IMR-90 (cell line): ENCODE measurements around the gene TKTL2. TPM values are rescaled to one million over a fixed set of nuclear protein-coding genes. Genes with fewer than 3 reads are reported as not detected.

Experiments used
- ATAC-seq: fragments of 200-7000 bp; cut with Tn5 transposase; 2 replicates; pipeline ENCODE4 v1.9.1; 2020; ENCODE audit warnings: low read depth, mild to moderate bottlenecking, moderate library complexity
- BruUV-seq: library from RNA; stranded (reverse); fragments of 400-500 nt; replicated peaks from 2 replicates; lab custom pipeline; 2021; lab: Mats Ljungman, UMichigan
- CTCF ChIA-PET: fragments of 300-600 bp; formaldehyde crosslinking; extraction: SDS; loops from one replicate; lab custom pipeline; 2021; ENCODE audit warnings: antibody characterized with exemption; lab: Yijun Ruan, JAX
- POLR2A ChIA-PET: fragments of 300-600 bp; sonication (Branson Sonifier 250); formaldehyde crosslinking; loops from one replicate; lab custom pipeline; 2022; ENCODE audit warnings: antibody characterized with exemption; ENCODE audit not compliant: unreplicated experiment; lab: Charles Lee
- DNase-seq: peaks from one replicate; pipeline ENCODE4 v3.0.0; 2013
- H2AFZ ChIP-seq: replicated peaks from 2 replicates; pipeline ENCODE3; 2013; ENCODE audit warnings: low read length, mild to moderate bottlenecking; ENCODE audit not compliant: poor library complexity
- H2AK5ac ChIP-seq: 2 replicates; pipeline ENCODE4 v1.6.1; 2013; ENCODE audit warnings: low read depth, low read length, inconsistent platforms
- H2AK9ac ChIP-seq: replicated peaks from 2 replicates; pipeline ENCODE3; 2013; ENCODE audit warnings: mild to moderate bottlenecking, low read depth, low read length, moderate library complexity; ENCODE audit not compliant: poor library complexity
- H2BK120ac ChIP-seq: 2 replicates; pipeline ENCODE4 v1.6.1; 2013; ENCODE audit warnings: low read depth, low read length, inconsistent platforms
- H2BK15ac ChIP-seq: 3 replicates; pipeline ENCODE4 v1.6.1; 2013; ENCODE audit warnings: low read depth, low read length, inconsistent platforms
- H2BK20ac ChIP-seq: 2 replicates; pipeline ENCODE4 v1.6.1; 2013; ENCODE audit warnings: low read depth, mild to moderate bottlenecking, inconsistent platforms, low read length, moderate library complexity
- H2BK5ac ChIP-seq: 2 replicates; pipeline ENCODE4 v1.6.1; 2013; ENCODE audit warnings: mild to moderate bottlenecking, low read depth, low read length, inconsistent platforms; ENCODE audit not compliant: poor library complexity, severe bottlenecking
- H3K14ac ChIP-seq: replicated peaks from 2 replicates; pipeline ENCODE4 v1.6.1; 2013; ENCODE audit warnings: low read depth, low read length, inconsistent platforms
- H3K18ac ChIP-seq: 2 replicates; pipeline ENCODE4 v1.6.1; 2013; ENCODE audit warnings: low read depth, low read length, control low read depth
- H3K23ac ChIP-seq: 2 replicates; pipeline ENCODE4 v1.6.1; 2013; ENCODE audit warnings: low read depth, low read length, inconsistent platforms
- H3K27ac ChIP-seq: 2 replicates; pipeline ENCODE4 v1.5.1; 2013; ENCODE audit warnings: mild to moderate bottlenecking, control low read depth, low read length; ENCODE audit not compliant: insufficient read depth
- H3K27me3 ChIP-seq: 2 replicates; pipeline ENCODE4 v1.6.1; 2013; ENCODE audit warnings: low read length; ENCODE audit not compliant: control insufficient read depth, insufficient read depth
- H3K36me3 ChIP-seq: 2 replicates; pipeline ENCODE4 v1.6.1; 2013; ENCODE audit warnings: low read length, mixed read lengths; ENCODE audit not compliant: control insufficient read depth, insufficient read depth
- H3K4ac ChIP-seq: 2 replicates; pipeline ENCODE4 v1.6.1; 2013; ENCODE audit warnings: low read depth, low read length, inconsistent platforms
- H3K4me1 ChIP-seq: 2 replicates; pipeline ENCODE4 v1.6.1; 2013; ENCODE audit warnings: low read length, mixed read lengths; ENCODE audit not compliant: control insufficient read depth, insufficient read depth
- H3K4me2 ChIP-seq: 2 replicates; pipeline ENCODE4 v1.6.1; 2013; ENCODE audit warnings: low read depth, mild to moderate bottlenecking, control low read depth, low read length, moderate library complexity
- H3K4me3 ChIP-seq: 2 replicates; pipeline ENCODE4 v1.5.1; 2013; ENCODE audit warnings: low read depth, mild to moderate bottlenecking, control low read depth, low read length, moderate library complexity; ENCODE audit not compliant: insufficient read depth
- H3K56ac ChIP-seq: 2 replicates; pipeline ENCODE4 v1.6.1; 2013; ENCODE audit warnings: low read length, inconsistent platforms; ENCODE audit not compliant: insufficient read depth; ENCODE audit errors: extremely low read depth
- H3K79me1 ChIP-seq, 2 experiments: 2 replicates each; pipeline ENCODE4 v1.6.1; 2013; ENCODE audit warnings: low read length in 2 of 2, inconsistent platforms in 1 of 2, low read depth in 1 of 2
- H3K9ac ChIP-seq: 2 replicates; pipeline ENCODE4 v1.6.1; 2013; ENCODE audit warnings: low read depth, low read length, control low read depth
- H3K9me1 ChIP-seq: 2 replicates; pipeline ENCODE4 v1.6.1; 2013; ENCODE audit warnings: low read length, inconsistent platforms; ENCODE audit not compliant: insufficient read depth
- H3K9me3 ChIP-seq: 2 replicates; pipeline ENCODE4 v1.6.1; 2013; ENCODE audit warnings: low read length; ENCODE audit not compliant: control insufficient read depth, insufficient read depth
- H4K20me1 ChIP-seq: 2 replicates; pipeline ENCODE4 v1.6.1; 2013; ENCODE audit warnings: low read length, inconsistent platforms; ENCODE audit not compliant: insufficient read depth
- H4K5ac ChIP-seq: 2 replicates; pipeline ENCODE4 v1.6.1; 2013; ENCODE audit warnings: mild to moderate bottlenecking, low read depth, low read length, control low read depth
- H4K8ac ChIP-seq, 2 experiments: 2 replicates each; pipeline ENCODE4 v1.6.1; 2013; ENCODE audit warnings: low read depth in 2 of 2, low read length in 2 of 2, control low read depth in 1 of 2, inconsistent platforms in 1 of 2
- H4K91ac ChIP-seq: 2 replicates; pipeline ENCODE4 v1.6.1; 2013; ENCODE audit warnings: low read depth, low read length, inconsistent platforms; ENCODE audit not compliant: insufficient read depth
- BHLHE40 ChIP-seq: fragments of 150-350 bp; IDR thresholded peaks from 2 replicates; pipeline ENCODE4 v1.6.1; 2016; ENCODE audit warnings: mild to moderate bottlenecking, low read depth, low read length
- CEBPB ChIP-seq: IDR thresholded peaks from 2 replicates; pipeline ENCODE4 v1.6.1; 2012; ENCODE audit warnings: low read depth, low read length, improper control_type of control experiment
- CHD1 ChIP-seq: IDR thresholded peaks from 2 replicates; pipeline ENCODE4 v1.6.1; 2012; ENCODE audit warnings: low read depth, low read length, improper control_type of control experiment
- ELK1 ChIP-seq: fragments of 150-350 bp; IDR thresholded peaks from 2 replicates; pipeline ENCODE4 v1.6.1; 2016; ENCODE audit warnings: low read depth, mild to moderate bottlenecking, low read length, moderate library complexity, borderline replicate concordance
- FOS ChIP-seq: fragments of 150-350 bp; IDR thresholded peaks from 2 replicates; pipeline ENCODE4 v1.6.1; 2016; ENCODE audit warnings: low read depth, low read length
- MAFK ChIP-seq: IDR thresholded peaks from 2 replicates; pipeline ENCODE4 v1.6.1; 2012; ENCODE audit warnings: low read depth, low read length, improper control_type of control experiment
- MAZ ChIP-seq: IDR thresholded peaks from 2 replicates; pipeline ENCODE4 v1.6.1; 2012; ENCODE audit warnings: low read depth, mild to moderate bottlenecking, low read length, improper control_type of control experiment, moderate library complexity, borderline replicate concordance
- MXI1 ChIP-seq: IDR thresholded peaks from 2 replicates; pipeline ENCODE4 v1.6.1; 2012; ENCODE audit warnings: low read depth, mild to moderate bottlenecking, low read length, moderate library complexity, borderline replicate concordance
- NFE2L2 ChIP-seq: fragments of 150-350 bp; IDR thresholded peaks from 2 replicates; pipeline ENCODE4 v1.6.1; 2016; ENCODE audit warnings: low read depth, mild to moderate bottlenecking, low read length
- POLR2A ChIP-seq: IDR thresholded peaks from 2 replicates; pipeline ENCODE4 v1.6.1; 2012; ENCODE audit warnings: mild to moderate bottlenecking, low read depth, low read length
- RAD21 ChIP-seq: IDR thresholded peaks from 2 replicates; pipeline ENCODE4 v1.6.1; 2012; ENCODE audit warnings: low read length, improper control_type of control experiment
- RCOR1 ChIP-seq: IDR thresholded peaks from 2 replicates; pipeline ENCODE4 v1.6.1; 2012; ENCODE audit warnings: mild to moderate bottlenecking, low read length, improper control_type of control experiment; ENCODE audit not compliant: insufficient replicate concordance
- RFX5 ChIP-seq: IDR thresholded peaks from 2 replicates; pipeline ENCODE4 v1.8.0; 2012; ENCODE audit warnings: low read depth, mild to moderate bottlenecking, low read length, moderate library complexity
- SMC3 ChIP-seq: fragments of 150-350 bp; IDR thresholded peaks from 2 replicates; pipeline ENCODE4 v1.6.1; 2016; ENCODE audit warnings: low read depth, mild to moderate bottlenecking, antibody characterized with exemption, low read length, moderate library complexity
- USF2 ChIP-seq: fragments of 150-350 bp; IDR thresholded peaks from 2 replicates; pipeline ENCODE4 v1.6.1; 2017; ENCODE audit warnings: mild to moderate bottlenecking, antibody characterized with exemption, low read length, low read depth
- WGBS, 2 experiments: methylation state at CpG; one replicate each; pipeline versions ENCODE4 v1.1.5 to v1.1.7; 2013; ENCODE audit warnings: missing lambda C conversion rate in 2 of 2; ENCODE audit not compliant: insufficient read length in 1 of 2; ENCODE audit errors: extremely low coverage in 2 of 2; 5-methylcytosine and 5-hydroxymethylcytosine counted together
- dilution Hi-C: fragments of 300-500 bp; cut with HindIII; formaldehyde crosslinking; loops from one replicate; pipeline ENCODE4 v1.14.3; 2018; ENCODE audit warnings: low sequenced_read_pairs; ENCODE audit not compliant: unreplicated experiment
- in situ Hi-C: fragments of 300-500 bp; cut with MboI; formaldehyde crosslinking; loops from 3 replicates; pipeline ENCODE4 v1.14.3; 2019; ENCODE audit warnings: low sequenced_read_pairs, inconsistent platforms, mixed read lengths
- intact Hi-C: fragments of 100-400 bp; cut with micrococcal nuclease; formaldehyde crosslinking; loops from 2 replicates; pipeline ENCODE4 v1.10.0; 2022
- polyA plus RNA-seq, 3 experiments: library from polyadenylated mRNA; depleted of rRNA; stranded (reverse); fragments of >200 nt; gene quantifications; 2 replicates each; pipeline ENCODE4 v1.2.3, GENCODE V29; 2012; ENCODE audit warnings: low replicate concordance in 1 of 3
- total RNA-seq: library from RNA; depleted of rRNA; stranded (reverse); fragments of >200 nt; gene quantifications from 2 replicates; pipeline ENCODE4 v1.2.3, GENCODE V29; 2012
- TF ChIP-seq, protein P1 (sequence below): conservative IDR thresholded peaks from 2 replicates; pipeline ENCODE4 v1.5.1; 2012; ENCODE audit warnings: mild to moderate bottlenecking, low read depth, low read length, improper control_type of control experiment

TKTL2 gene
- total and polyA plus RNA-seq, 2 of the 4 experiments (the other 2 are of a cell fraction) = not detected

GRCh38 chr4:163485589-163485988 lies 12.0 kb upstream of the TKTL2 start:
- DNase-seq (no peak), ATAC-seq (no peak)
- Histone ChIP-seq H3K4me3 (no peak overlapping the region), H4K91ac (no peak overlapping the region), H2BK120ac (no peak overlapping the region), H2AK5ac (no peak overlapping the region), H3K9ac (no peak overlapping the region), H2BK20ac (no peak overlapping the region), H4K20me1 (no peaks in the 10 kb centered on the region), H3K27me3 (peaks cover 5% of the 10 kb centered on the region), H3K9me1 (no peaks in the 10 kb centered on the region), H3K4me1 (no peaks in the 10 kb centered on the region), H3K14ac (no peak overlapping the region), H4K8ac (no peak overlapping the region), H3K4me2 (no peak overlapping the region), H4K5ac (no peak overlapping the region), H3K36me3 (no peaks in the 10 kb centered on the region), H2BK15ac (no peak overlapping the region), H2BK5ac (no peak overlapping the region), H3K4ac (no peak overlapping the region), H3K9me3 (no peaks in the 10 kb centered on the region), H2AK9ac (no peak overlapping the region), H3K23ac (no peak overlapping the region), H3K27ac (no peak overlapping the region), H3K18ac (no peak overlapping the region), H2AFZ (peak overlapping the region; percentile 33), H3K79me1 (no peaks in the 10 kb centered on the region), H3K56ac (no peak overlapping the region)
- dilution Hi-C loops = no loop called here
- no TSS peak for BruUV-seq
- TF ChIP-seq CEBPB (no peak), RFX5 (no peak), SMC3 (no peak), RAD21 (no peak), POLR2A (no peak), NFE2L2 (no peak), ELK1 (no peak), MXI1 (no peak), FOS (no peak), RCOR1 (no peak), MAZ (no peak), MAFK (no peak), CHD1 (no peak), USF2 (no peak), BHLHE40 (no peak)
- TF ChIP-seq, protein P1, sequence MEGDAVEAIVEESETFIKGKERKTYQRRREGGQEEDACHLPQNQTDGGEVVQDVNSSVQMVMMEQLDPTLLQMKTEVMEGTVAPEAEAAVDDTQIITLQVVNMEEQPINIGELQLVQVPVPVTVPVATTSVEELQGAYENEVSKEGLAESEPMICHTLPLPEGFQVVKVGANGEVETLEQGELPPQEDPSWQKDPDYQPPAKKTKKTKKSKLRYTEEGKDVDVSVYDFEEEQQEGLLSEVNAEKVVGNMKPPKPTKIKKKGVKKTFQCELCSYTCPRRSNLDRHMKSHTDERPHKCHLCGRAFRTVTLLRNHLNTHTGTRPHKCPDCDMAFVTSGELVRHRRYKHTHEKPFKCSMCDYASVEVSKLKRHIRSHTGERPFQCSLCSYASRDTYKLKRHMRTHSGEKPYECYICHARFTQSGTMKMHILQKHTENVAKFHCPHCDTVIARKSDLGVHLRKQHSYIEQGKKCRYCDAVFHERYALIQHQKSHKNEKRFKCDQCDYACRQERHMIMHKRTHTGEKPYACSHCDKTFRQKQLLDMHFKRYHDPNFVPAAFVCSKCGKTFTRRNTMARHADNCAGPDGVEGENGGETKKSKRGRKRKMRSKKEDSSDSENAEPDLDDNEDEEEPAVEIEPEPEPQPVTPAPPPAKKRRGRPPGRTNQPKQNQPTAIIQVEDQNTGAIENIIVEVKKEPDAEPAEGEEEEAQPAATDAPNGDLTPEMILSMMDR = no peak
- WGBS, 2 experiments = no CpG with 5 or more reads among the region's 2 CpGs
- CTCF ChIA-PET = interaction anchor here (0.6 to 1.3 kb wide), 6 partner anchors 10 to 65 kb away, joined by 3 to 5 read pairs (median 4); no protein-coding TSS in a partner anchor
- in situ Hi-C loops = no loop called here
- intact Hi-C loops = loop anchor here (2.0 to 5.0 kb wide), 2 partner anchors 269 to 1247 kb away; no protein-coding TSS in a partner anchor
- POLR2A ChIA-PET = no interaction called here
